HG03135 (cell line): ENCODE results near the gene PRR16.

Experiments
- ATAC-seq: cut with Tn5 transposase; IDR thresholded peaks from one replicate; pipeline ENCODE4 v1.9.1; 2021; ENCODE audit warnings: mild to moderate bottlenecking, moderate library complexity; ENCODE audit not compliant: unreplicated experiment

PRR16 gene

GRCh38 chr5:120463006-120463680 lies 957 bp upstream of the PRR16 start:
- no peak for ATAC-seq

- ATAC-seq = no peak
Observed at GRCh38 chr5:120464627-120465435, 731 bp downstream of the PRR16 start.

- ATAC-seq = no peak
Observed at GRCh38 chr5:120465436-120465961, 1.4 kb downstream of the PRR16 start.

GRCh38 chr5:120466341-120467006 lies 2.4 kb downstream of the PRR16 start:
- ATAC-seq = no peak

- ATAC-seq = no peak
Observed at GRCh38 chr5:120471971-120472370, 7.9 kb downstream of the PRR16 start.

- ATAC-seq = no peak
Observed at GRCh38 chr5:120472911-120473310, 8.8 kb downstream of the PRR16 start.

- no peak for ATAC-seq
Observed at GRCh38 chr5:120473332-120473731, 9.2 kb downstream of the PRR16 start.

GRCh38 chr5:120476063-120476462 lies 12.0 kb downstream of the PRR16 start:
- ATAC-seq = no peak

- no peak for ATAC-seq
Observed at GRCh38 chr5:120479066-120479465, 15.0 kb downstream of the PRR16 start.

- no peak for ATAC-seq
Observed at GRCh38 chr5:120499876-120500563, 35.9 kb downstream of the PRR16 start.

- ATAC-seq = no peak
Observed at GRCh38 chr5:120502531-120502930, 38.4 kb downstream of the PRR16 start.

GRCh38 chr5:120503341-120503740 lies 39.2 kb downstream of the PRR16 start:
- no peak for ATAC-seq

GRCh38 chr5:120504057-120504456 lies 40.0 kb downstream of the PRR16 start:
- ATAC-seq = no peak

- ATAC-seq = no peak
Observed at GRCh38 chr5:120507197-120507596, 43.1 kb downstream of the PRR16 start.

GRCh38 chr5:120507800-120508463 lies 43.8 kb downstream of the PRR16 start:
- ATAC-seq = no peak

GRCh38 chr5:120509053-120509452 lies 45.0 kb downstream of the PRR16 start:
- no peak for ATAC-seq

GRCh38 chr5:120510098-120510637 lies 46.1 kb downstream of the PRR16 start:
- no peak for ATAC-seq

GRCh38 chr5:120510994-120511686 lies 47.0 kb downstream of the PRR16 start:
- no peak for ATAC-seq

GRCh38 chr5:120512068-120512467 lies 48.0 kb downstream of the PRR16 start:
- no peak for ATAC-seq
